MG63 (cell line): ENCODE data around the gene TMEM125. TPM values are rescaled to one million over a fixed set of nuclear protein-coding genes. Genes with fewer than 3 reads are reported as not detected.

Experiments used
- DNase-seq: peaks from one replicate; pipeline ENCODE4 v3.0.0-alpha.2; 2020
- H3K27me3 ChIP-seq: fragments of 250-450 bp; sonication (Bioruptor Pico); 2 replicates; pipeline ENCODE4 v1.5.1; 2020; ENCODE audit warnings: mild to moderate bottlenecking, moderate library complexity
- H3K36me3 ChIP-seq: fragments of 250-450 bp; sonication (Bioruptor Pico); 2 replicates; pipeline ENCODE4 v1.5.1; 2020; ENCODE audit warnings: mild to moderate bottlenecking, moderate library complexity
- H3K4me3 ChIP-seq: fragments of 250-450 bp; sonication (Bioruptor Pico); 2 replicates; pipeline ENCODE4 v1.5.1; 2020; ENCODE audit warnings: mild to moderate bottlenecking, moderate library complexity
- H3K9me3 ChIP-seq: fragments of 250-450 bp; sonication (Bioruptor Pico); 2 replicates; pipeline ENCODE4 v1.5.1; 2020; ENCODE audit warnings: mild to moderate bottlenecking, moderate library complexity
- total RNA-seq: library from RNA; depleted of rRNA; stranded (reverse); fragments of >200 nt; shearing (Covaris generic); gene quantifications from 2 replicates; pipeline ENCODE4 v1.2.3, GENCODE V29; 2014; ENCODE audit warnings: low replicate concordance

TMEM125 gene
- total RNA-seq, 1 experiment from 2014 or later = not detected

DNA sequence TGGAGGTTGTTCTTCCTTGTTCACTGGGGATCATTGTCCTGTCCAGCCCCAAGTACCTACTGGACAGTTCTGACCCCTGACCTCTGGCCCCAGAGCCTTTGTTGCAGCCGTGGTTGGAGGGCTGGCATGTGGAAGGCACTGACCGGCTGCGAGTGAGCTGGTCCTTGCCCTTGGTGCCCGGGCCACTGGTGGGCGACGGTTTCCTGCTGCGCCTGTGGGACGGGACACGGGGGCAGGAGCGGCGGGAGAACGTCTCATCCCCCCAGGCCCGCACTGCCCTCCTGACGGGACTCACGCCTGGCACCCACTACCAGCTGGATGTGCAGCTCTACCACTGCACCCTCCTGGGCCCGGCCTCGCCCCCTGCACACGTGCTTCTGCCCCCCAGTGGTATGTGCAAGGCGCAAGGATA, 42.4 kb downstream of the TMEM125 start:
- Histone ChIP-seq H3K9me3 (no peaks in the 10 kb centered on the region), H3K36me3 (no peaks in the 10 kb centered on the region)
- DNase-seq = no peak

GRCh38 chr1:43312663-43313515, 43.1 kb downstream of the TMEM125 start:
- H3K27me3 ChIP-seq = no peaks in the 10 kb centered on the region
- H3K4me3 ChIP-seq = no peak overlapping the region
- no peaks in the 10 kb centered on the region for H3K36me3 ChIP-seq
- no peak for DNase-seq
- no peaks in the 10 kb centered on the region for H3K9me3 ChIP-seq

More for the DNA sequence above, 42.4 kb downstream of the TMEM125 start:
- H3K4me3 ChIP-seq = no peak overlapping the region
- H3K27me3 ChIP-seq = no peaks in the 10 kb centered on the region

- H3K4me3 ChIP-seq = no peak overlapping the region
- no peaks in the 10 kb centered on the region for H3K36me3 ChIP-seq
- no peaks in the 10 kb centered on the region for H3K27me3 ChIP-seq
- no peak for DNase-seq
- no peaks in the 10 kb centered on the region for H3K9me3 ChIP-seq
Observed at GRCh38 chr1:43313771-43314170, 44.0 kb downstream of the TMEM125 start.

GRCh38 chr1:43314233-43314632, 44.5 kb downstream of the TMEM125 start:
- no peaks in the 10 kb centered on the region for H3K36me3 ChIP-seq
- H3K4me3 ChIP-seq = no peak overlapping the region
- H3K9me3 ChIP-seq = no peaks in the 10 kb centered on the region
- peak; percentile 28 for DNase-seq
- no peaks in the 10 kb centered on the region for H3K27me3 ChIP-seq

GRCh38 chr1:43315481-43315880, 45.7 kb downstream of the TMEM125 start:
- H3K9me3 ChIP-seq = no peaks in the 10 kb centered on the region
- no peak overlapping the region for H3K4me3 ChIP-seq
- no peaks in the 10 kb centered on the region for H3K27me3 ChIP-seq
- no peak for DNase-seq
- no peaks in the 10 kb centered on the region for H3K36me3 ChIP-seq

DNA sequence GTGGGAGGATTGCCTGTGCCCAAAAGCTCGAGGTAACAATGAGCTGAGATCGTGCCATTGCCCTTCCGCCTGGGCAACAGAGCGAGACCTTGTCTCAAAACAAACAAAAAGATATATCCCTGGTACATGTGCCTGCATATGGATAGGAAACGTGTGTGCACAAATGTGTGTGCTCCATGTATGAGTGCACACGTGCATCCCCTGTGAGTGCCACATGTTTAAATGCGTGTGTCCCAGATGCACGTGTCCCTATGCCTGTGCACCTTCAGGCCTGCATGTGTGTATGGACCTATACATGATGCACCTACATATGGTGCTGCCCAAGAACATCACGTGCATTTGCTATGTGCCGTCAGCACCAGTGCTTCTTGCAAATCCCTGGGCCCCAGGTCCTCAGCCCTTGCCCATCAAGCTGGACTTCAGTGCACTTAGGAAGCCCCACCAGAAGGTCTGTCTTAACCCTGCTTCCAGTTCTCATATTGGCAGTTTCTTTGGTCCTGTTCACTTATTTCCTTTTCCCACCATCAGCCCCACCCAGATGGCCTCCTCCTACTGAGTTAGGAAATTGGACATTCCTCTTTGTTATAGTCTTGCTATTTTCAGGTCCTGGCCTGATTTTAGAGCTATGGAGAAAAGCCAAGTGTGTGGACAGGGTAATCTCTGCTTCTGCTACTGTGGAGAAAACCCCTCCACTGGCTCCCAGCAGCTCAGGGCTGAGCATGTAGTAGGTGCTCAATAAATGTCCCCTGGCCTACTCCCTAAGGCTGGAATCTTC, 46.4 kb downstream of the TMEM125 start:
- Histone ChIP-seq H3K4me3 (no peak overlapping the region), H3K36me3 (no peaks in the 10 kb centered on the region), H3K27me3 (no peaks in the 10 kb centered on the region), H3K9me3 (no peaks in the 10 kb centered on the region)
- no peak for DNase-seq

GRCh38 chr1:43316738-43317520, 47.1 kb downstream of the TMEM125 start:
- no peaks in the 10 kb centered on the region for H3K27me3 ChIP-seq
- no peak for DNase-seq
- no peaks in the 10 kb centered on the region for H3K9me3 ChIP-seq
- no peak overlapping the region for H3K4me3 ChIP-seq
- H3K36me3 ChIP-seq = no peaks in the 10 kb centered on the region

DNA sequence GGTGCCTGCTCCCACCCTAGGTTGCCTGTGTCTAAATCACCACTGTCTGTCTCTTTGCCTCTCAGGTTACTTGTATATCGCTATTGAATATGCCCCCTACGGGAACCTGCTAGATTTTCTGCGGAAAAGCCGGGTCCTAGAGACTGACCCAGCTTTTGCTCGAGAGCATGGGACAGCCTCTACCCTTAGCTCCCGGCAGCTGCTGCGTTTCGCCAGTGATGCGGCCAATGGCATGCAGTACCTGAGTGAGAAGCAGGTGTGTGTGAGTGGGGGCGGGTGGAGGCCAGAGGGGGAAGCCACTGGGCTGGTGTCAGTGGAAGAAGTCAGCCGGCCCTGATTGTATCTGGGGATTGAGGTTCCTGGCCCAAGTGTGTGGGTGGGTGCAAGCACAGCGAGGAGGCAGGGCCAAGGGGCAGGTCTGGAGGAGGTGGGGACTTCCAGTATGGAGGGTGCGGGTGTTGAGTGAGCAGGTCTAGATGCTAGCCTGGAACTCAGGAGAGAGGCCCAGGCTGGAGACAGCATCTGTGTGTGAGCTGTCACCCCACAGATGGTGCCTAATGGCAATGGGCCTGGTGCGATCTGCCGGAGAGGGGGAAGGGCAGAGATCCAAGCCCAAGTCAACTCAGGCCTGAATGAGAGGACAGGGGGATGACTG, 48.2 kb downstream of the TMEM125 start:
- H3K9me3 ChIP-seq = no peaks in the 10 kb centered on the region
- H3K27me3 ChIP-seq = no peaks in the 10 kb centered on the region
- H3K36me3 ChIP-seq = no peaks in the 10 kb centered on the region
- no peak for DNase-seq
- no peak overlapping the region for H3K4me3 ChIP-seq

DNA sequence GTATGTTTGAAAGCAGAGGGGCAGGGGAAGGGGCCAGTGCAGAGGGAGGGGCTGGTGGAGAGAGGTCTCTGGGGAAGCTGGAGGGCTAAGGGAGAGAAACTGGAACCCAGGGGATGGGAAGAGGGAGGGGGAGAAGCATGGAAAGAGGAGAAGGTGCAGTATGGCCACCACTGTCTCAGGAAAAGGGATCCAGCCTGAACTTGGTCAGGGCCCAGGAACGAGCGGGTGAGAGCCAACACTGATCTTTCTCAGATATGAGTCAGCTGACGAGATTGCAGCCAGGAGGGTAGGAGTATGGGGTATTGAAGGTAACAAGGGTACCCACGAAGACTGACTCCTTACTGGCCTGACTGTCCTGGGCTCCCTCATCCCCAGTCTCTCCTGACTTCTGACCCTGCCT, 49.0 kb downstream of the TMEM125 start:
- no peaks in the 10 kb centered on the region for H3K36me3 ChIP-seq
- no peak overlapping the region for H3K4me3 ChIP-seq
- no peaks in the 10 kb centered on the region for H3K9me3 ChIP-seq
- DNase-seq = no peak
- no peaks in the 10 kb centered on the region for H3K27me3 ChIP-seq

- Histone ChIP-seq H3K27me3 (no peaks in the 10 kb centered on the region), H3K4me3 (no peak overlapping the region), H3K36me3 (no peaks in the 10 kb centered on the region), H3K9me3 (no peaks in the 10 kb centered on the region)
- DNase-seq = no peak
Observed at GRCh38 chr1:43319288-43319687, 49.5 kb downstream of the TMEM125 start.

DNA sequence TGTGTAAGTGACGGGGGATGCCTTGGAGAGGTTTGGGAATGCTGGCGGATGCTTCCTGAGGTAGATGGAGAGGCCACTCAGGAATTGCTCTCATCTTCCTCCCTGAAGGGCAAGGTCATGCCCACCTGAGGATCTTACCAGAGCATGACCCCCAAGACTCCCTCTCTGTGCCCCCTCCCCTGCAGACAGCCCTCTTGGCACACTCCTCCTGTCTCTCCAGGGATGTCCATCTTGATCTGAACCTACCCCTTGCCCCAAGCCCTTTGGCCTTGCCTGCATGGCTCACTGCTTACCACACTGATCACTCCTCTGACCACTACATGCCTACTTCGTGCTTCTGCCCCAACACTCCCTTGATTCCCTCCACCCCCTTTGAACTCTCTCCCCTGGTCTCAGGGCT, 50.0 kb downstream of the TMEM125 start:
- H3K4me3 ChIP-seq = no peak overlapping the region
- H3K9me3 ChIP-seq = no peaks in the 10 kb centered on the region
- H3K27me3 ChIP-seq = no peaks in the 10 kb centered on the region
- H3K36me3 ChIP-seq = no peaks in the 10 kb centered on the region
- no peak for DNase-seq

GRCh38 chr1:43321331-43321891, 51.6 kb downstream of the TMEM125 start:
- DNase-seq = no peak
- H3K36me3 ChIP-seq = no peaks in the 10 kb centered on the region
- H3K9me3 ChIP-seq = 0 out of 2 replicates have a peak, but pooled peaks cover 3% of the 10 kb centered on the region
- H3K27me3 ChIP-seq = no peaks in the 10 kb centered on the region
- no peak overlapping the region for H3K4me3 ChIP-seq

- no peak overlapping the region for H3K4me3 ChIP-seq
- 0 out of 2 replicates have a peak, but pooled peaks cover 3% of the 10 kb centered on the region for H3K9me3 ChIP-seq
Observed at GRCh38 chr1:43322506-43322905, 52.7 kb downstream of the TMEM125 start.

More at GRCh38 chr1:43322506-43322905, 52.7 kb downstream of the TMEM125 start:
- no peaks in the 10 kb centered on the region for H3K27me3 ChIP-seq
- no peaks in the 10 kb centered on the region for H3K36me3 ChIP-seq
- DNase-seq = no peak
